ENCODE results near the gene RRAD.
"Not testable (repeated sequence)": the region's sequence is repeated elsewhere in the genome, so short reads cannot be mapped to it uniquely, and the experiment has no call there.

The RRAD gene

GRCh38 chr16:66925322-66925840 is at the start of gene RRAD:
TSS of gene RRAD (minus strand) at chr16:66925535. CDS start at chr16:66925179, 356 bp downstream.
- peak; percentile 13 for DNase-seq

- DNase-seq = not testable (repeated sequence)
Observed at GRCh38 chr16:66974932-66975246, 49.6 kb upstream of the RRAD start.

GRCh38 chr16:66974156-66974931 is 49.0 kb upstream of the RRAD start:
- not testable (repeated sequence) for DNase-seq

GRCh38 chr16:66973716-66974115 is 48.4 kb upstream of the RRAD start:
- no peak for DNase-seq

GRCh38 chr16:66972983-66973382 is 47.6 kb upstream of the RRAD start:
- no peak for DNase-seq

- DNase-seq = peak; percentile 58
Observed at GRCh38 chr16:66970775-66971720, 45.7 kb upstream of the RRAD start.

GRCh38 chr16:66968847-66969246 is 43.5 kb upstream of the RRAD start:
- no peak for DNase-seq

GRCh38 chr16:66964049-66964448 is 38.7 kb upstream of the RRAD start:
- DNase-seq = no peak

GRCh38 chr16:66961914-66962313 is 36.6 kb upstream of the RRAD start:
- no peak for DNase-seq

GRCh38 chr16:66961065-66961744 is 35.9 kb upstream of the RRAD start, which contains the start of gene CES3:
TSS of gene CES3 (plus strand) at chr16:66961266. CDS start at chr16:66961308, 42 bp downstream.
- peak; percentile 43 for DNase-seq

- no peak for DNase-seq
Observed at GRCh38 chr16:66960270-66960669, 34.9 kb upstream of the RRAD start.

GRCh38 chr16:66959704-66960161 is 34.4 kb upstream of the RRAD start:
- DNase-seq = no peak

GRCh38 chr16:66958857-66959703 is 33.7 kb upstream of the RRAD start:
- DNase-seq = no peak

- not testable (repeated sequence) for DNase-seq
Observed at GRCh38 chr16:66956154-66956457, 30.8 kb upstream of the RRAD start.

- not testable (repeated sequence) for DNase-seq
Observed at GRCh38 chr16:66955363-66956153, 30.2 kb upstream of the RRAD start.

- peak; percentile 72 for DNase-seq
Observed at GRCh38 chr16:66954097-66954659, 28.8 kb upstream of the RRAD start.

GRCh38 chr16:66953462-66954096 is 28.2 kb upstream of the RRAD start:
- DNase-seq = no peak

GRCh38 chr16:66952430-66953110 is 27.2 kb upstream of the RRAD start:
- no peak for DNase-seq

GRCh38 chr16:66950971-66951790 is 25.8 kb upstream of the RRAD start:
- DNase-seq = no peak

Measured in fibroblast of upper back skin (primary cell).